ENCODE results near the gene KIF12.

DNA sequence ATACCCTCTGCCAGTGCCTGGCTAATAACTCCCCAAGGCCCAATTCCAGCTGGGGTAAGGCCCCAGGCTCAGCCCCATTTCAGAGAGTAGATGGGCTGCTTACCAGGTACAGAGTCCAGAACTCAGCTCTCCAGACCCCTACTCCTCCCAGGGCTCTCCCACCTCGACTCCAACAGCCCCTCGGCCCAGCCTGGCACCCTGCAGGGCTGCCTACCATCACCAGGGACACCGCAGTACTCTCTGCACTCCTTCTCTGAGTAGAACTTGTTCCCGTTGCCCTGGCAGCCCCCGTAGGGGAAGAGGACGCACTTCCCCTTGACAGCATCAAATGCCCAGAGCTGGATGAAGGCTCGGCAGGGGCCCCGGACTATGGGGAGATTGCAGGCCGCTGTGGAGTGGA, 38.4 kb downstream of the KIF12 start:
- TF ChIP-seq, protein P1, sequence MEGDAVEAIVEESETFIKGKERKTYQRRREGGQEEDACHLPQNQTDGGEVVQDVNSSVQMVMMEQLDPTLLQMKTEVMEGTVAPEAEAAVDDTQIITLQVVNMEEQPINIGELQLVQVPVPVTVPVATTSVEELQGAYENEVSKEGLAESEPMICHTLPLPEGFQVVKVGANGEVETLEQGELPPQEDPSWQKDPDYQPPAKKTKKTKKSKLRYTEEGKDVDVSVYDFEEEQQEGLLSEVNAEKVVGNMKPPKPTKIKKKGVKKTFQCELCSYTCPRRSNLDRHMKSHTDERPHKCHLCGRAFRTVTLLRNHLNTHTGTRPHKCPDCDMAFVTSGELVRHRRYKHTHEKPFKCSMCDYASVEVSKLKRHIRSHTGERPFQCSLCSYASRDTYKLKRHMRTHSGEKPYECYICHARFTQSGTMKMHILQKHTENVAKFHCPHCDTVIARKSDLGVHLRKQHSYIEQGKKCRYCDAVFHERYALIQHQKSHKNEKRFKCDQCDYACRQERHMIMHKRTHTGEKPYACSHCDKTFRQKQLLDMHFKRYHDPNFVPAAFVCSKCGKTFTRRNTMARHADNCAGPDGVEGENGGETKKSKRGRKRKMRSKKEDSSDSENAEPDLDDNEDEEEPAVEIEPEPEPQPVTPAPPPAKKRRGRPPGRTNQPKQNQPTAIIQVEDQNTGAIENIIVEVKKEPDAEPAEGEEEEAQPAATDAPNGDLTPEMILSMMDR (conservative IDR thresholded peaks at IDR 0.05 in 1 of 2, IDR thresholded peaks at IDR 0.05 in 1 of 2; ENCODE audit: extremely low read depth in 1 of 2, insufficient read depth in 1 of 2, low read depth in 1 of 2, low read length in 2 of 2) = no peak
- no peak for TF ChIP-seq EZH2 (IDR thresholded peaks at IDR 0.05; ENCODE audit: borderline replicate concordance, low read length)

Measured in mammary epithelial cell (primary cell).